IPS DF 19.7 (cell line): ENCODE data around the gene LHPP.
"Not testable (repeated sequence)": the region's sequence is repeated elsewhere in the genome, so short reads cannot be mapped to it uniquely, and the experiment has no call there.

Experiments used
- DNase-seq: peaks from one replicate; pipeline ENCODE4 v3.0.0-alpha.2; 2013; ENCODE audit warnings: low read depth, low spot score

LHPP gene

GRCh38 chr10:124461642-124462347, at the start of gene LHPP:
LHPP (plus strand) TSS chr10:124461823; CDS start chr10:124461863, 40 bp downstream.
- no peak for DNase-seq

- no peak for DNase-seq
Observed at GRCh38 chr10:124414076-124414475, 47.5 kb upstream of the LHPP start.

GRCh38 chr10:124415210-124415609, 46.4 kb upstream of the LHPP start:
- no peak for DNase-seq

DNA sequence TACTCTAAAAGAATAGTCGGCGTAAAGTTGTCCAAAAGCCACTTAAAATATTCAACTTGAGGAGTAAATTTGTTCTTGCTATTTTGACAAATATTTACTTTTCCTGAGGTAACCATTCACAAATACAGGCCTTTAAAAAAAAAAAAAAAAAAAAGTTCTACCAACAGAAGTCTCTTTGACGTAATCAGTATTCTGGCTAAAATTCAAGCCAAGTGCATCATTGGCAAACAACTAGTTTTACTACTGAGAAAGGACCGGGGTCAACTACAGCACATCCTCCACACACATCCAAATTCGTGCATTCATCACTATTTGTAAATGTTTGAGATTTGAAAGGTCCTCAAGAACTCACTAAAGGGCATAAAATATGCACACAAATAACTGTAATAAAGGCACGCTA, 44.9 kb upstream of the LHPP start:
- DNase-seq, result no peak

DNA sequence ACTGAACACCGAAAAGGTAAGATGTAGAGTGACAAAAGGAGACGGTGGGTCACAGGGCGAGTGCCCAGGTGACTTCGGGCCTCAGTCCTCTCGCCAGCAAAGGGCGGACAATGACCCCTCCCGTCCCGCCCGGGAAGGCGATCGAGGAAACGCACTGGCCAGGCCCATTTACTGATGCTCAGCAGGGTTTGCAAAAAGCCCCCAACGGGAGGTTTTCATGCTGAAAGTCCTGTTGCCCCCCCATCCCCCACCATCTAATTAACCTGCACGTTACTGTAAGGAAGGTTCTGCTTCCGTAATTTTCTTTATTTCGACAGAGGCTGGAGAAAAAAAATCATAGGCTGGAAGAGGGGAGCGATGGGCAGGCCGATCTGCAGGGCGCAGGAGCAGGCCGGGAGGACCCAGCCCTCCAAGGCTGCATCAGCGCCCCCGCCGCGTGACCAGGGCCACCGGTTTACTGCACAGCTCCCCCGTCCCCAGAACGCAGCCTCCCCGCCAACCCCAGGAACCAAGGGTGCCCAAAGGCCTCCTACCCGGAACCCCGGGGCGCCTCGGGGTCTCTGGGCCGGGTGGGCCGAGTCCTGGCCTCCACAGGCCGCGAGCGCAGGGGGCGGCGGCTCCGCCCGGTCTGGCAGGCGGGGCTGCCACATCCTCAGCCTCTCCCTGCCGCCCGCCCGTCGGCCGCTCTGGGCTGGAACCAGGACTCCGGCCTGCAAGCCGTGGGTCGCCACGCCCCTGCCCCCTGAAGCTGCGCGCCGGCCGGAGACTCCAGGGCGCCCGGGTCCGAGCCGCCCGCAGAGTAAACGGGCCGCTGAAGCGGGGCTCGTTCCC, 43.5 kb upstream of the LHPP start:
- no peak for DNase-seq

GRCh38 chr10:124418726-124419501, 42.7 kb upstream of the LHPP start, which contains the start of gene OAT:
OAT (minus strand) TSS chr10:124418923; CDS start chr10:124412171, 6,752 bp downstream.
- peak; percentile 92 for DNase-seq

- DNase-seq, result no peak
Observed at GRCh38 chr10:124419635-124420034, 42.0 kb upstream of the LHPP start.

DNA sequence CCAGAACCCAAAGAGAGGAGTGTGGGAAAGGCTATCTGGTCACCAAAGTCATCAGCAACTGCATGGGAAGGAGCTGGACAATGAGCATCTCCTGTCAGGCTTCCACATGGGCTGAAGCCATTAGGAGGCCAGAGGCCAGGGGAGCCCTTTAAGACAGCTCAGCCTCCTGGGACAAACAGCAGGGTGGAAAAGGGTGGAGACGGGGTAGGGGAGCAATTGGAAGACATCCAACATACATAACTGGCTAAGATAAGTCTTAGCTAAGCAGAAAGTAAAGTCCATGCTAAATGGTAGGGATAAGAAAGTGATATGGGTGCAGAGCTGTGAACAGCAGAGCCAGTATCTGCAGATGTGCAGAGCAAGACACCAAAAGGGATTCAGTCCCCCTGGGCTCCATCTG, 41.4 kb upstream of the LHPP start:
- no peak for DNase-seq

DNA sequence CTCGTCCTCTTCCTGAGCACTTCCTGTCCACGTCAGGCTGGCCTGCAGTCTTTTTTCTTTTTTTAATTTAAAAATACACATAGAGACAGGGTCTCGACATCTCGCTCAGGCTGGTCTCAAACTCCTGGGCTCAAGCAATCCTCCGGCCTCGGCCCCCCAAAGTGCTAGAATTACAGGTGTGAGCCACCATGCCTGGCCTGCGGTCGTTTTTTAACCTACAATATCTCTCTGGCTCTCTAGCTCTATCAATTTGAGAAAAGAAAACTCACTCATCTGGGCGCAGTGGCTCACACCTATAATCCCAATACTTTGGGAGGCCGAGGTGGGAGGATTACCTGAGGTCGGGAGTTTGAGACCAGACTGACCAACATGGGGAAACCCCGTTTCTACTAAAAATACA, 38.9 kb upstream of the LHPP start:
- DNase-seq, result no peak

- no peak for DNase-seq
Observed at GRCh38 chr10:124423813-124424212, 37.8 kb upstream of the LHPP start.

GRCh38 chr10:124425227-124425962, 36.2 kb upstream of the LHPP start:
- no peak for DNase-seq

- DNase-seq, result no peak
Observed at GRCh38 chr10:124428207-124428777, 33.3 kb upstream of the LHPP start.

GRCh38 chr10:124429576-124429975, 32.0 kb upstream of the LHPP start:
- DNase-seq, result no peak

- no peak for DNase-seq
Observed at GRCh38 chr10:124430077-124430476, 31.5 kb upstream of the LHPP start.

DNA sequence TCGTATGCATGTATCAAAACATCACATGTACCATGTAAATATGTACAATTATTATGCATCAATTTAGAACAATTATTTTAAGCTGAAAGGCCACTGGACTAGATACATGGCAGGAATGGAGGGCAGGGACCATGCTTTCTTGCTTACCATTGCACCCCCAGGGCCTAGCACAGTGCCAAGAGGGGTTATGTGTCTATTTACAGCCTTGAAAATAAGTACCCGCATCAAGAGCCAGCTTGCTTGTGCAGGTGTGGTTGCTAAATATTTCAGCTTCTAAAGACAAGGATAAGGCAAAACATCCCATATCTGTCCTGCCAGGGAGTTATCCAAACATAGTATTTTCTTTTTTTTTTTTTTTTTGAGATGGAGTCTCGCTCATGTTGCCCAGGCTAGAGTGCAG, 28.2 kb upstream of the LHPP start:
- no peak for DNase-seq

GRCh38 chr10:124435683-124436082, 25.9 kb upstream of the LHPP start:
- not testable (repeated sequence) for DNase-seq

GRCh38 chr10:124436191-124436638, 25.4 kb upstream of the LHPP start:
- no peak for DNase-seq

DNA sequence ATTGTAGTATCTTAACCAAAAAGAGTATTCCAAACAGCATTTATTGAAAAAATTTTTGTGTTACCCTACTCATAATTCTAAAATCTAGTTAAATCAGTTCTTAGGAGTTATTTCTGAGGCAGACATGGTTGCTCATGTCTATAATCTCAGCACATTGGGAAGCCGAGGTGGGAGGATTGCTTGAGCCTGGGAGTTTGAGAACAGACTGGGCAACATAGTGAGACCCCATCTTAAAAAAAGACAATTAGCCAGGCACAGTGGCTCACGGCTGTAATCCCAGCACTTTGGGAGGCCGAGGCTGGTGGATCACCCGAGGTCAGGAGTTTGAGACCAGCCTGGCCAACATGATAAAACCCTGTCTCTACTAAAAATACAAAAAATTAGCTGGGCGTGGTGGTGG, 19.9 kb upstream of the LHPP start:
- DNase-seq, result not testable (repeated sequence)

DNA sequence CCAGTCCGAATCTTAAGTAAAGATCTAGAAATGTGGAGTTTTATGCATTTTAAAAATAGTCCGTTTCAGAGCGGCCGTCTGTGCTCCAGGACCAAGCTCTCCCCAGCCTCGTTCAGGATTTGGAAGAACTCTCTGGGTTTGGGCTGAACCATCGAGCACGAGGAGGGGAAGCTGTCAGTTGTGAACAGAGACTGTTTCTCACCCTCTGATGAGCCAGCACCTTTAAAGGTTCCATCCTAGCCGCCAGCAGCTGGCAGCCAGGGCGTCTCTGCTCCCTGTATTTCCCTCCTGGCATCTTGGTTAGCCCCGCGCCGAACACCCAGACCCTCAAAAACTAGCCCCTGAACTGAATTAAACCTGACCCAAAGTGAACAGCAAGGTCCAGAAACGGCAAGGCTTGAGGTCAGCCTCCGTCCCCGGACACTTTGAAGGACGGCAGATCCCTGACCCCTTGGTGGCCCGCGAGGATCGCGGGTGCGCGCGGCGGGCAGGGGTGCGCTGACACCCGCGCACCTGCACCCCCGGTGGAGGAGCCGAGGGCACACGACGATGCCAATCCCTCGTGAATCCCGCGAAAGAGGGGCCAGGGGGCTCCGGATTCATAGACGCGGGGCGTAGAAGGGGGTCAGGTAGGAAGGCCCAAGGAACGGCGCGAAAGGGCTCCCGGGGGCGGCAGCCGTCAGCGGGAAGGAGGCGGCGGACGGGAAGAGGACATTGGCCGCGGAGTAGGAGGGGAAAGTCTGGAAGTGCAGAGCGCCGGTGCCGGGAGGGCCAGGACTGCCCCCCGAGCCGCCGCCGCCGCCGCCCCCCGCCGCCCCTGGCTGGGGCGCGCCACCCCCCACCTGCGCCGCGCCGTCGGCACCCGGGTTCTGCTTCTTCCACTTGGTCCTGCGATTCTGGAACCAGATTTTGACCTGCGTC, 14.5 kb upstream of the LHPP start:
- no peak for DNase-seq
